Measurements from ENCODE around the gene VWC2.

Gene VWC2

DNA sequence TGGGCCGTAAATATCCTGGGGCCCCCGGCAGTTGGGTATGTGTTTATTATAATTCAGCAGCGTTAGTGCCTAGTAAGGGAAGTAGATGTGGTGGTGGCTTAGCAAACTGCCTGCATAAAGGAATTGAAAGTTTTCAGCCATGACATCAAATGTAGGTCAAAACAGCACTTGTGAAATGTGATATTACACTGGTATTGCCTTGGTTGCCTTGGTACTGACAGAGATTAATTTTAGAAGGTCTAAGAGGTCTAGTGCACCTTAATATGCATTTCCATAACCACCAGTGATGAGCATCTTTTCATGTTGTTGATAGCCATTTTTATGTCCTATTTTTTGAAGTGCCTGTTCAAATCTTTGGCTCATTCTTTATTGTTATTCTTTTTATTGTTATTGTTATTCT lies 50.1 kb downstream of the VWC2 start:
- no peaks in the 10 kb centered on the region for H3K4me1 ChIP-seq (ENCODE audit: insufficient read depth, low read length, poor library complexity, severe bottlenecking)
- H3K9me2 ChIP-seq (replicated peaks; ENCODE audit: low read depth, low read length): no peaks in the 10 kb centered on the region
- no peaks in the 10 kb centered on the region for H3K36me3 ChIP-seq (ENCODE audit: insufficient read depth, low read length)
- TF ChIP-seq, protein P1, sequence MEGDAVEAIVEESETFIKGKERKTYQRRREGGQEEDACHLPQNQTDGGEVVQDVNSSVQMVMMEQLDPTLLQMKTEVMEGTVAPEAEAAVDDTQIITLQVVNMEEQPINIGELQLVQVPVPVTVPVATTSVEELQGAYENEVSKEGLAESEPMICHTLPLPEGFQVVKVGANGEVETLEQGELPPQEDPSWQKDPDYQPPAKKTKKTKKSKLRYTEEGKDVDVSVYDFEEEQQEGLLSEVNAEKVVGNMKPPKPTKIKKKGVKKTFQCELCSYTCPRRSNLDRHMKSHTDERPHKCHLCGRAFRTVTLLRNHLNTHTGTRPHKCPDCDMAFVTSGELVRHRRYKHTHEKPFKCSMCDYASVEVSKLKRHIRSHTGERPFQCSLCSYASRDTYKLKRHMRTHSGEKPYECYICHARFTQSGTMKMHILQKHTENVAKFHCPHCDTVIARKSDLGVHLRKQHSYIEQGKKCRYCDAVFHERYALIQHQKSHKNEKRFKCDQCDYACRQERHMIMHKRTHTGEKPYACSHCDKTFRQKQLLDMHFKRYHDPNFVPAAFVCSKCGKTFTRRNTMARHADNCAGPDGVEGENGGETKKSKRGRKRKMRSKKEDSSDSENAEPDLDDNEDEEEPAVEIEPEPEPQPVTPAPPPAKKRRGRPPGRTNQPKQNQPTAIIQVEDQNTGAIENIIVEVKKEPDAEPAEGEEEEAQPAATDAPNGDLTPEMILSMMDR (conservative IDR thresholded peaks at IDR 0.05; ENCODE audit: low read length): no peak
- TF ChIP-seq EZH2phosphoT487 (IDR thresholded peaks at IDR 0.05; ENCODE audit: borderline replicate concordance): no peak
- no peak overlapping the region for H3K4me2 ChIP-seq (ENCODE audit: low read depth, low read length, poor library complexity, severe bottlenecking)
- H4K20me1 ChIP-seq (ENCODE audit: insufficient read depth, low read length, poor library complexity, severe bottlenecking): no peaks in the 10 kb centered on the region
- no peak overlapping the region for H3K9ac ChIP-seq (ENCODE audit: low read depth, low read length, poor library complexity, severe bottlenecking)
- no peaks in the 10 kb centered on the region for H3K9me3 ChIP-seq (ENCODE audit: insufficient read depth, low read depth, low read length)
- no peak overlapping the region for H3K4me3 ChIP-seq (ENCODE audit: low read length, poor library complexity, severe bottlenecking)
- H2AFZ ChIP-seq (ENCODE audit: low read length): no peak overlapping the region
- no peaks in the 10 kb centered on the region for H3K79me2 ChIP-seq (ENCODE audit: insufficient read depth, low read length)
- no peaks in the 10 kb centered on the region for H3F3A ChIP-seq (ENCODE audit: low read depth)
- H3K27me3 ChIP-seq (ENCODE audit: insufficient read depth, low read length, poor library complexity, severe bottlenecking): no peaks in the 10 kb centered on the region

DNA sequence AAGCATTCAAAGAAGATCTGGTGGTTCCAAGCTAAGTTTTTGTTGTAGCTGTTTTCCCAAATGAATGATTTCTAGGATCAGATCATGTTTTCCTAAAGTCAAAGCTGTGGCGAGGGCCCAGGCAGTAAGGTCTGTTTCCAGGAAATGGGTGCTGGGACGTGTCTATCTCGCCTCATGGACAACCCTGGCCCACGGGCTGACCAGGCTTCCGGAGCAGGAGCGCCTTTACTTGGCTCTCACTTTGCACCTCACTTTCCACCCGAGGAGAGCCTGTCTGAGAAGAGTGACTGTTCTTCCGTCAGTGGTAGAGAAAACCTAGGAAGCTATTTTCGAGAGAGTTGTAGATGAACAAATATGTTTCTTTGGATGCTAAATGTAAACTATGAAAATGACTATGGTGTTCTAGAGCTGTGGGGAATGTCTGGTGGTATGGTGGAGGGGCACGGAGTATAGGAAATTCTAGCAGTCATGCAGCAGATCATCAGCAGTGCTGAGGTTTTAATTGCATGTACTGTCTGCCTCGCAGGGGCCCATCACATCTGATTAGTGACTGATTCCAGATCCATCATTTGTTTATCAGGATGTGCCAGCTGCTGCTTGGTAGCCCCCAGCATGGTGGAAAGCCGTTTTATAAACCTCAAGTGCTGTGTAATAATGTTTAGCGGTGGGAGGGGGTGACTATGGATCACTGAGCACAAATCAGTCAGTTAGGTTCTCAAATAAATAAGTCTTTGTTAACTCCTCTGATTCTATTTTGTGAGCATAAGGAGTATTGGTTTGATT lies 66.6 kb downstream of the VWC2 start:
- H3K27me3 ChIP-seq (ENCODE audit: insufficient read depth, low read length, poor library complexity, severe bottlenecking): no peaks in the 10 kb centered on the region
- H3K9me2 ChIP-seq (replicated peaks; ENCODE audit: low read depth, low read length): no peaks in the 10 kb centered on the region
- H4K20me1 ChIP-seq (ENCODE audit: insufficient read depth, low read length, poor library complexity, severe bottlenecking): no peaks in the 10 kb centered on the region
- no peaks in the 10 kb centered on the region for H3F3A ChIP-seq (ENCODE audit: low read depth)
- no peaks in the 10 kb centered on the region for H3K9me3 ChIP-seq (ENCODE audit: insufficient read depth, low read depth, low read length)
- H3K4me2 ChIP-seq (ENCODE audit: low read depth, low read length, poor library complexity, severe bottlenecking): no peak overlapping the region
- H3K79me2 ChIP-seq (ENCODE audit: insufficient read depth, low read length): no peaks in the 10 kb centered on the region
- H3K4me1 ChIP-seq (ENCODE audit: insufficient read depth, low read length, poor library complexity, severe bottlenecking): no peaks in the 10 kb centered on the region
- no peaks in the 10 kb centered on the region for H3K36me3 ChIP-seq (ENCODE audit: insufficient read depth, low read length)
- H3K4me3 ChIP-seq (ENCODE audit: low read length, poor library complexity, severe bottlenecking): no peak overlapping the region
- H2AFZ ChIP-seq (ENCODE audit: low read length): no peak overlapping the region
- no peak overlapping the region for H3K9ac ChIP-seq (ENCODE audit: low read depth, low read length, poor library complexity, severe bottlenecking)
- TF ChIP-seq, protein P1 (conservative IDR thresholded peaks at IDR 0.05; ENCODE audit: low read length): no peak
- no peak for TF ChIP-seq EZH2phosphoT487 (IDR thresholded peaks at IDR 0.05; ENCODE audit: borderline replicate concordance)

DNA sequence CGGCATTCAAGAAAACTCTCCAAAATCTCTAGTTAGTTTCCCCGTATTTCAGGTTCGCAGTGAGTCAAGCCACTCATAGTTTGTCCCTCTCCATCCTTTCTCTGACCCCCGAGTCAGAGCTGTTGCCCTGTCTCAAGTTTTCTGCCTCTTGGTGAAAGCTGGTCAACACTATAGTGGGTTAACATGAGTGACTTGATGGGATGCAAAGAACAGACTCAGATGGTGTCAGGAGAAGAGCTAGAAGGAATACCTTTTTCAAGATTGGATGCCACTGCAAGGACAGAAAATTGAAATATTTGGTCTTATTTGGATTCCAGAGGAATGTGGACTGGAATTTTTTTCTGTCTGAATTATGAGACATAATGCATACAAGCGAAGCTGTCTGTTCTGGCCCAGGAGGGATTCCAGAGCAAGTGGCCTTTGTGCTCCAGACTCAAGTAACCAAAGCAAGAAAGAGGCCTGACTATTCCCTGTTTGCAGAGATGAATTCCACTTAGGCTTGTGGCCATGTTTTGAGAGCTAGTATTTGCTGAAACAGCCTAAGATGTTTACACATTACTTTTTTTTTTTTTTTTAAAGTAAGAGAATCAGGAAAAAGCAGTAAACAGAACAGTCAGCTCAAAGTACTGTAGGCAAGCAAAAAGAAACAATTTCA lies 67.4 kb downstream of the VWC2 start:
- no peak overlapping the region for H3K4me3 ChIP-seq (ENCODE audit: low read length, poor library complexity, severe bottlenecking)
- no peak for TF ChIP-seq EZH2phosphoT487 (IDR thresholded peaks at IDR 0.05; ENCODE audit: borderline replicate concordance)
- TF ChIP-seq, protein P1 (conservative IDR thresholded peaks at IDR 0.05; ENCODE audit: low read length): no peak
- no peaks in the 10 kb centered on the region for H3K79me2 ChIP-seq (ENCODE audit: insufficient read depth, low read length)
- H3K9me3 ChIP-seq (ENCODE audit: insufficient read depth, low read depth, low read length): no peaks in the 10 kb centered on the region
- no peak overlapping the region for H2AFZ ChIP-seq (ENCODE audit: low read length)
- no peaks in the 10 kb centered on the region for H4K20me1 ChIP-seq (ENCODE audit: insufficient read depth, low read length, poor library complexity, severe bottlenecking)
- H3K9me2 ChIP-seq (replicated peaks; ENCODE audit: low read depth, low read length): no peaks in the 10 kb centered on the region
- no peak overlapping the region for H3K4me2 ChIP-seq (ENCODE audit: low read depth, low read length, poor library complexity, severe bottlenecking)
- no peaks in the 10 kb centered on the region for H3F3A ChIP-seq (ENCODE audit: low read depth)
- no peaks in the 10 kb centered on the region for H3K27me3 ChIP-seq (ENCODE audit: insufficient read depth, low read length, poor library complexity, severe bottlenecking)
- no peaks in the 10 kb centered on the region for H3K4me1 ChIP-seq (ENCODE audit: insufficient read depth, low read length, poor library complexity, severe bottlenecking)
- no peak overlapping the region for H3K9ac ChIP-seq (ENCODE audit: low read depth, low read length, poor library complexity, severe bottlenecking)
- H3K36me3 ChIP-seq (ENCODE audit: insufficient read depth, low read length): no peaks in the 10 kb centered on the region
